Ascending aorta (tissue), 2 donors: ENCODE measurements around the gene PTPN13. TPM values are rescaled to one million over a fixed set of nuclear protein-coding genes. Genes with fewer than 3 reads are reported as not detected.

Experiments used
- DNase-seq, 2 donors: peaks; one replicate each; pipeline ENCODE4 v3.0.0-alpha.2; 2019; ENCODE audit warnings: low spot score in 2 of 2
- H3K27ac ChIP-seq, 2 donors: fragments of 200-600 bp; sonication (generic); one replicate each; pipeline ENCODE4 v1.5.1; 2016 to 2017; ENCODE audit warnings: mild to moderate bottlenecking in 1 of 2
- H3K27me3 ChIP-seq: fragments of 200-600 bp; sonication (generic); one replicate; pipeline ENCODE4 v1.5.1; 2017
- H3K36me3 ChIP-seq, 2 donors: fragments of 200-600 bp; sonication (generic); one replicate each; pipeline ENCODE4 v1.5.1; 2016
- H3K4me1 ChIP-seq, 2 donors: fragments of 200-600 bp; sonication (generic); one replicate each; pipeline ENCODE4 v1.5.1; 2016 to 2017; ENCODE audit warnings: mild to moderate bottlenecking in 1 of 2
- H3K4me3 ChIP-seq, 2 donors: fragments of 200-600 bp; sonication (generic); one replicate each; pipeline ENCODE4 v1.5.1; 2016 to 2017; ENCODE audit warnings: mild to moderate bottlenecking in 1 of 2
- H3K9me3 ChIP-seq, 2 donors: fragments of 200-600 bp; sonication (generic); one replicate each; pipeline ENCODE4 v1.5.1; 2016
- CTCF ChIP-seq, 3 experiments: fragments of 200-600 bp in 2 of 3; fragments of 450-650 bp in 1 of 3; sonication (generic) in 2 of 3; IDR thresholded peaks; one replicate each; pipeline ENCODE4 v1.5.1; 2016 to 2019; ENCODE audit warnings: antibody characterized with exemption in 3 of 3, mild to moderate bottlenecking in 1 of 3, moderate library complexity in 1 of 3
- intact Hi-C: fragments of 100-400 bp; cut with DNase I; formaldehyde crosslinking; loops from one replicate; pipeline ENCODE4 v1.15.1; 2023
- total RNA-seq: library from RNA; depleted of rRNA; stranded (reverse); fragments of >200 nt; gene quantifications from one replicate; pipeline ENCODE4 v1.1.0, GENCODE V29; 2016

PTPN13 gene
- total RNA-seq, 1 donor from 2014 or later = 20.8 TPM

- no peak for TF ChIP-seq CTCF (IDR thresholded peaks at IDR 0.05)
- no peaks in the 10 kb centered on the region for H3K27me3 ChIP-seq
- intact Hi-C loops = no loop called here
- no peak for DNase-seq
- no peaks in the 10 kb centered on the region for H3K9me3 ChIP-seq
- no peaks in the 10 kb centered on the region for H3K36me3 ChIP-seq
- no peak overlapping the region for H3K4me3 ChIP-seq
- no peaks in the 10 kb centered on the region for H3K4me1 ChIP-seq
- H3K27ac ChIP-seq = no peak overlapping the region
Observed at GRCh38 chr4:86579941-86580340, 14.2 kb upstream of the PTPN13 start.

GRCh38 chr4:86582410-86582809 lies 11.7 kb upstream of the PTPN13 start:
- Histone ChIP-seq H3K27ac (no peak overlapping the region), H3K4me1 (peaks cover 0 to 5% of the 10 kb centered on the region in 2 donors), H3K27me3 (no peaks in the 10 kb centered on the region), H3K36me3 (no peaks in the 10 kb centered on the region), H3K4me3 (peak overlapping the region in 1 of 2 donors; percentile 13), H3K9me3 (no peaks in the 10 kb centered on the region)
- DNase-seq = no peak
- intact Hi-C loops = no loop called here
- TF ChIP-seq CTCF (IDR thresholded peaks at IDR 0.05) = no peak

GRCh38 chr4:86586160-86586572 lies 7.9 kb upstream of the PTPN13 start:
- Histone ChIP-seq H3K27ac (no peak overlapping the region), H3K4me3 (no peak overlapping the region), H3K4me1 (peaks cover 0 to 5% of the 10 kb centered on the region in 2 donors), H3K27me3 (no peaks in the 10 kb centered on the region), H3K36me3 (no peaks in the 10 kb centered on the region), H3K9me3 (no peaks in the 10 kb centered on the region)
- intact Hi-C loops = loop anchor here (5.0 kb wide), 1 partner anchor 89 kb away; no protein-coding TSS in a partner anchor
- no peak for DNase-seq
- TF ChIP-seq CTCF (IDR thresholded peaks at IDR 0.05) = no peak

GRCh38 chr4:86586626-86587380 lies 7.3 kb upstream of the PTPN13 start:
- intact Hi-C loops = loop anchor here (5.0 kb wide), 1 partner anchor 90 kb away; no protein-coding TSS in a partner anchor
- no peaks in the 10 kb centered on the region for H3K36me3 ChIP-seq

GRCh38 chr4:86587381-86588140 lies 6.6 kb upstream of the PTPN13 start:
- H3K27me3 ChIP-seq = no peaks in the 10 kb centered on the region
- no peak for TF ChIP-seq CTCF (IDR thresholded peaks at IDR 0.05)
- H3K36me3 ChIP-seq = no peaks in the 10 kb centered on the region
- H3K4me1 ChIP-seq = peaks cover 0 to 5% of the 10 kb centered on the region in 2 donors
- H3K27ac ChIP-seq = peak overlapping the region in 1 of 2 donors; percentile 11
- no peaks in the 10 kb centered on the region for H3K9me3 ChIP-seq
- DNase-seq = no peak
- H3K4me3 ChIP-seq = no peak overlapping the region
- intact Hi-C loops = loop anchor here (5.0 kb wide), 1 partner anchor 90 kb away; no protein-coding TSS in a partner anchor

More at GRCh38 chr4:86586626-86587380, 7.3 kb upstream of the PTPN13 start:
- Histone ChIP-seq H3K4me3 (no peak overlapping the region), H3K9me3 (no peaks in the 10 kb centered on the region), H3K27me3 (no peaks in the 10 kb centered on the region), H3K27ac (peak overlapping the region in 1 of 2 donors; percentile 11), H3K4me1 (peaks cover 0 to 5% of the 10 kb centered on the region in 2 donors)
- TF ChIP-seq CTCF (IDR thresholded peaks at IDR 0.05) = no peak
- DNase-seq = no peak
